SK-N-SH treated with all-trans-retinoic acid at 6 μM for 48 hours (cell line): ENCODE measurements around the gene MATN4.

Source experiments
- ATAC-seq: fragments of 200-7000 bp; cut with Tn5 transposase; 3 replicates; pipeline ENCODE4 v1.9.1; 2020; ENCODE audit warnings: mild to moderate bottlenecking, moderate library complexity
- ARNTL ChIP-seq: fragments of 450-650 bp; formaldehyde crosslinking; IDR thresholded peaks from 2 replicates; pipeline ENCODE4 v1.5.0; 2020; ENCODE audit warnings: low read depth, mild to moderate bottlenecking, moderate library complexity, borderline replicate concordance
- BACH2 ChIP-seq: fragments of 250-450 bp; sonication (Bioruptor Pico); IDR thresholded peaks from 2 replicates; pipeline ENCODE4 v1.9.0; 2021; ENCODE audit warnings: mild to moderate bottlenecking, borderline replicate concordance
- CREB5 ChIP-seq: fragments of 250-450 bp; sonication (Bioruptor Pico); IDR thresholded peaks from 2 replicates; pipeline ENCODE4 v1.5.1; 2020; ENCODE audit warnings: low read depth, mild to moderate bottlenecking, moderate library complexity
- CSDC2 ChIP-seq: fragments of 250-450 bp; sonication (Bioruptor Pico); IDR thresholded peaks from 2 replicates; pipeline ENCODE4 v1.5.0; 2020; ENCODE audit warnings: mild to moderate bottlenecking, moderate library complexity
- CSRNP3 ChIP-seq: fragments of 250-450 bp; sonication (Bioruptor Pico); IDR thresholded peaks from 2 replicates; pipeline ENCODE4 v1.5.1; 2021; ENCODE audit warnings: mild to moderate bottlenecking, moderate library complexity
- ESRRG ChIP-seq: fragments of 250-450 bp; sonication (Bioruptor Pico); IDR thresholded peaks from 2 replicates; pipeline ENCODE4 v1.6.1; 2021; ENCODE audit warnings: mild to moderate bottlenecking
- GLIS3 ChIP-seq: fragments of 250-450 bp; sonication (Bioruptor Pico); IDR thresholded peaks from 2 replicates; pipeline ENCODE4 v1.5.0; 2020; ENCODE audit warnings: mild to moderate bottlenecking, moderate library complexity
- ISL1 ChIP-seq: fragments of 250-450 bp; sonication (Bioruptor Pico); IDR thresholded peaks from 2 replicates; pipeline ENCODE4 v2.1.2; 2022; ENCODE audit warnings: mild to moderate bottlenecking, moderate library complexity
- OSR1 ChIP-seq: fragments of 250-450 bp; sonication (Bioruptor Pico); IDR thresholded peaks from 2 replicates; pipeline ENCODE4 v1.8.0; 2022; ENCODE audit warnings: moderate library complexity, mild to moderate bottlenecking, inconsistent platforms
- PATZ1 ChIP-seq: fragments of 250-450 bp; sonication (Bioruptor Pico); IDR thresholded peaks from 2 replicates; pipeline ENCODE4 v1.8.0; 2020; ENCODE audit warnings: mild to moderate bottlenecking, moderate library complexity, borderline replicate concordance
- POU6F1 ChIP-seq: fragments of 250-450 bp; sonication (Bioruptor Pico); IDR thresholded peaks from 2 replicates; pipeline ENCODE4 v1.8.0; 2021; ENCODE audit warnings: low read depth, mild to moderate bottlenecking, moderate library complexity, borderline replicate concordance
- PPARA ChIP-seq: fragments of 250-450 bp; sonication (Bioruptor Pico); IDR thresholded peaks from 2 replicates; pipeline ENCODE4 v1.5.0; 2020; ENCODE audit warnings: mild to moderate bottlenecking, borderline replicate concordance
- RARB ChIP-seq: fragments of 250-450 bp; sonication (Bioruptor Pico); IDR thresholded peaks from 2 replicates; pipeline ENCODE4 v1.8.0; 2021; ENCODE audit warnings: mild to moderate bottlenecking, moderate library complexity
- SNAI2 ChIP-seq: fragments of 250-450 bp; sonication (Bioruptor Pico); IDR thresholded peaks from 2 replicates; pipeline ENCODE4 v1.5.0; 2020; ENCODE audit warnings: mild to moderate bottlenecking, moderate library complexity
- TCF4 ChIP-seq: fragments of 250-450 bp; sonication (Bioruptor Pico); IDR thresholded peaks from 2 replicates; pipeline ENCODE4 v1.8.0; 2021; ENCODE audit warnings: mild to moderate bottlenecking, moderate library complexity, borderline replicate concordance
- TOX ChIP-seq: fragments of 250-450 bp; sonication (Bioruptor Pico); IDR thresholded peaks from 2 replicates; pipeline ENCODE4 v1.8.0; 2021; ENCODE audit warnings: mild to moderate bottlenecking, moderate library complexity, borderline replicate concordance
- TSHZ2 ChIP-seq: fragments of 250-450 bp; sonication (Bioruptor Pico); IDR thresholded peaks from 2 replicates; pipeline ENCODE4 v1.5.0; 2020; ENCODE audit warnings: mild to moderate bottlenecking, moderate library complexity
- ZC3H10 ChIP-seq: fragments of 250-450 bp; sonication (Bioruptor Pico); IDR thresholded peaks from 2 replicates; pipeline ENCODE4 v1.5.1; 2021; ENCODE audit warnings: mild to moderate bottlenecking, moderate library complexity
- ZFP30 ChIP-seq: fragments of 450-650 bp; formaldehyde crosslinking; IDR thresholded peaks from 2 replicates; pipeline ENCODE4 v1.5.0; 2022; ENCODE audit warnings: mild to moderate bottlenecking, moderate library complexity
- ZNF565 ChIP-seq: fragments of 450-650 bp; formaldehyde crosslinking; conservative IDR thresholded peaks from 2 replicates; pipeline ENCODE4 v1.5.0; 2020; ENCODE audit warnings: low read depth, mild to moderate bottlenecking, moderate library complexity
- ZNF70 ChIP-seq: fragments of 450-650 bp; formaldehyde crosslinking; IDR thresholded peaks from 2 replicates; pipeline ENCODE4 v1.5.0; 2020; ENCODE audit warnings: mild to moderate bottlenecking, moderate library complexity

The MATN4 gene

GRCh38 chr20:45282700-45283550 is 25.2 kb downstream of the MATN4 start:
- no peak for ATAC-seq
- TF ChIP-seq ESRRG (CRISPR knock-in tag) (no peak), CSRNP3 (CRISPR knock-in tag) (no peak), TOX (CRISPR knock-in tag) (no peak), CSDC2 (CRISPR knock-in tag) (no peak), ZFP30 (CRISPR knock-in tag) (no peak), CREB5 (CRISPR knock-in tag) (no peak), TCF4 (no peak), ZNF70 (CRISPR knock-in tag) (no peak), PATZ1 (CRISPR knock-in tag) (no peak), ISL1 (no peak), POU6F1 (CRISPR knock-in tag) (no peak), ARNTL (no peak), OSR1 (CRISPR knock-in tag) (no peak), ZNF565 (no peak), SNAI2 (CRISPR knock-in tag) (no peak), PPARA (no peak), BACH2 (CRISPR knock-in tag) (no peak), TSHZ2 (no peak), RARB (CRISPR knock-in tag) (no peak)

GRCh38 chr20:45279992-45280391 is 28.1 kb downstream of the MATN4 start:
- TF ChIP-seq ARNTL, result no peak
- TF ChIP-seq CREB5 (CRISPR knock-in tag), result no peak
- no peak for TF ChIP-seq TOX (CRISPR knock-in tag)
- no peak for TF ChIP-seq TCF4
- TF ChIP-seq POU6F1 (CRISPR knock-in tag), result no peak
- TF ChIP-seq RARB (CRISPR knock-in tag), result no peak
- TF ChIP-seq GLIS3 (CRISPR knock-in tag), result no peak
- TF ChIP-seq ZC3H10 (CRISPR knock-in tag), result no peak
- TF ChIP-seq ISL1, result no peak
- TF ChIP-seq PPARA, result no peak
- no peak for TF ChIP-seq BACH2 (CRISPR knock-in tag)
- no peak for TF ChIP-seq ZFP30 (CRISPR knock-in tag)
- no peak for TF ChIP-seq OSR1 (CRISPR knock-in tag)
- no peak for ATAC-seq
